ENCODE data around the gene THRA.
A peak's percentile ranks its signal among the peaks of the same experiment; 100 is the strongest.

Gene THRA

DNA sequence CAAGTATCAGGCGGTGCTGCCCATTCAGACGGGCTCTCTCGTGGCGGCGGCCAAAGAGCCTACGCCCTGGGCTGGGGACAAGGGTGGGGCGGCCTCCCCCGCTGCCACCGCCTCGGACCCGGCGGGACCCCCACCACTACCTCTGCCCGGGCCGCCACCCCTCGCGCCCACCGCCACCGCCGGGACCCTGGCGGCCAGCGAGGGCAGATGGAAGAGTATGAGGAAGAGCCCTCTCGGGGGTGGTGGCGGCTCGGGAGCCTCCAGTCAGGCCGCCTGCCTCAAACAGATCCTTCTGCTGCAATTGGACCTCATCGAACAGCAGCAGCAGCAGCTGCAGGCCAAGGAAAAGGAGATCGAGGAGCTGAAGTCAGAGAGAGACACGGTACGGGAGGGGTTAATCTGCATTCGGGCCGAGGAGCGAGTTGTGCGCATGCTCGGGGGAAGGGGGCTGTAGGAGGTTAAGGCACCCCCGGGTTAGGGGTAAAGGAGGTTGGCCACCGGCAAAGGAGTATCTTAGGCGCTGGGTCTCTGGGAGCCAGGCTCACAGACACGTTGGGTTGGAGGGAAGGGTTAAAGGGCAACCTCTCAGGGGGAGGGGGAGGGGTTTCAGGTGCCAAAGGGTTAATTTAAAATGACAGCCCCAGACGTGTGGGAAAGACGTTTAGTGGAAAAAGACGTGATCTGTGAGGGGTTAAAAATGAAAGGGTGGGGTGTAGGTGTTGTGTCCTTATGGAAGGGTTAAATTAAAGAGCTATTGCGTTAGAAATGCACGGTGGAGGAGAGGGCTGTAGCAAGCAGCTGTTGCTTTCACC is 60.4 kb downstream of the THRA start:
- Histone ChIP-seq H3K4me1 (peaks cover 0 to 35% (median 26%) of the 10 kb centered on the region in 4 donors), H3K9me3 (no peaks in the 10 kb centered on the region), H3K36me3 (peaks cover 20 to 22% (median 22%) of the 10 kb centered on the region in 3 donors), H3K27ac (peak overlapping the region; percentile 97 to 98), H3K27me3 (no peaks in the 10 kb centered on the region), H3K4me3 (peak overlapping the region; percentile 97 to 99)
- TF ChIP-seq, protein P1, sequence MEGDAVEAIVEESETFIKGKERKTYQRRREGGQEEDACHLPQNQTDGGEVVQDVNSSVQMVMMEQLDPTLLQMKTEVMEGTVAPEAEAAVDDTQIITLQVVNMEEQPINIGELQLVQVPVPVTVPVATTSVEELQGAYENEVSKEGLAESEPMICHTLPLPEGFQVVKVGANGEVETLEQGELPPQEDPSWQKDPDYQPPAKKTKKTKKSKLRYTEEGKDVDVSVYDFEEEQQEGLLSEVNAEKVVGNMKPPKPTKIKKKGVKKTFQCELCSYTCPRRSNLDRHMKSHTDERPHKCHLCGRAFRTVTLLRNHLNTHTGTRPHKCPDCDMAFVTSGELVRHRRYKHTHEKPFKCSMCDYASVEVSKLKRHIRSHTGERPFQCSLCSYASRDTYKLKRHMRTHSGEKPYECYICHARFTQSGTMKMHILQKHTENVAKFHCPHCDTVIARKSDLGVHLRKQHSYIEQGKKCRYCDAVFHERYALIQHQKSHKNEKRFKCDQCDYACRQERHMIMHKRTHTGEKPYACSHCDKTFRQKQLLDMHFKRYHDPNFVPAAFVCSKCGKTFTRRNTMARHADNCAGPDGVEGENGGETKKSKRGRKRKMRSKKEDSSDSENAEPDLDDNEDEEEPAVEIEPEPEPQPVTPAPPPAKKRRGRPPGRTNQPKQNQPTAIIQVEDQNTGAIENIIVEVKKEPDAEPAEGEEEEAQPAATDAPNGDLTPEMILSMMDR (IDR thresholded peaks at IDR 0.05), result peak in 1 of 2 experiments; percentile 14
- intact Hi-C loops (cut with DNase I; ENCODE audit: low total_unique reads), result no loop called here
- DNase-seq, result no peak

GRCh38 chr17:40123811-40124114 is 61.0 kb downstream of the THRA start:
- no peak for DNase-seq

DNA sequence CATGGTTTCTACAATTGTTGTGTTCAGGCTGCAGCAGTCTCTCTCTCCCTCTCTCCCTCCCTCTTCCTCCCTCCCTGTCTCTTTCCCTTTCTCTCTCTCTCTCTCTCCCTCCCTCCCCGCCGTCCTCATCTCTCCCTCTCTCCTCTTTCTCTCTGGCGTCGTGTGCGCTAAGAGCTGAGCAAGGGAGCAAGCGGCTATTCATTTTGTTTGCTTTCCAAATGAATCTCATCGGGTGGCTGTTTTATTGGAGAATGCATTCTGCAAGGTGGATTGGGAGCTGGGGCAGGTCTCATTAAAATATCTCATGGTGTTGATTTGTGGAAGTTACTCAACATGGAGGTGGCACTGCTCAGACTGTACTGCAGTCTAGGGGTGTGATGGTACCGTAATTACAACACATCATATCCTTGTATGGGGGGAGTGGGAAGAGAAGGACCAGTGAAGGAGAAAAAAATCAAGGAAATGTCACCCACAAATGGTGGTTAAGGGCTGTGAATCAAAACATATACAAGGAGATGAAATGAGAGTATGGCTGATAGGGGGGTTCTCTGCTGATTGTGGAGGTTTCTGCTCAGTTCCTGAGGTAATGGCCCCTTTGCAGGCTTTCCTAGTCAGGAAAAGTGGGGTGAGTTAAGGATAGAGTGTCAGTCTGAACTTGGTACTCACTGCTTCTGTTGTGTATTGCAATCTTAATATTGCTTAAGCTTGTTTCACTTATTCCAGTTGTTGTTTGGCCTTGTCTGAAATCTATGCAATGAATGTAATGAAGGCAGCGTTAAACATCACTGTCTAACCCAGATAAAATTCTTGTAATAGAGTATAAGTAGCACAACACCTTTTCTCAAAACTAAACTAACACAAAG is 61.7 kb downstream of the THRA start:
- no peak for DNase-seq
- H3K4me1 ChIP-seq, result peaks cover 0 to 35% (median 25%) of the 10 kb centered on the region in 4 donors
- H3K9me3 ChIP-seq, result no peaks in the 10 kb centered on the region
- H3K36me3 ChIP-seq, result peaks cover 32 to 35% (median 35%) of the 10 kb centered on the region in 3 donors
- TF ChIP-seq, protein P1 (IDR thresholded peaks at IDR 0.05), result no peak
- H3K4me3 ChIP-seq, result peak overlapping the region; percentile 97 to 99
- no peaks in the 10 kb centered on the region for H3K27me3 ChIP-seq
- peak overlapping the region; percentile 97 to 98 for H3K27ac ChIP-seq
- intact Hi-C loops (cut with DNase I; ENCODE audit: low total_unique reads), result no loop called here

More at GRCh38 chr17:40123811-40124114, 61.0 kb downstream of the THRA start:
- Histone ChIP-seq H3K4me3 (peak overlapping the region; percentile 97 to 99), H3K27me3 (no peaks in the 10 kb centered on the region), H3K36me3 (peaks cover 24 to 27% (median 27%) of the 10 kb centered on the region in 3 donors), H3K4me1 (peaks cover 0 to 35% (median 26%) of the 10 kb centered on the region in 4 donors), H3K27ac (peak overlapping the region; percentile 97 to 98), H3K9me3 (no peaks in the 10 kb centered on the region)
- TF ChIP-seq, protein P1 (IDR thresholded peaks at IDR 0.05), result no peak
- intact Hi-C loops (cut with DNase I; ENCODE audit: low total_unique reads), result no loop called here

GRCh38 chr17:40129498-40129897 is 66.7 kb downstream of the THRA start:
- TF ChIP-seq, protein P1 (IDR thresholded peaks at IDR 0.05), result no peak
- Histone ChIP-seq H3K27me3 (no peaks in the 10 kb centered on the region), H3K36me3 (peaks cover 80 to 83% (median 81%) of the 10 kb centered on the region in 3 donors), H3K27ac (no peak overlapping the region), H3K4me3 (no peak overlapping the region), H3K4me1 (peaks cover 0 to 15% (median 11%) of the 10 kb centered on the region in 4 donors), H3K9me3 (no peaks in the 10 kb centered on the region)
- intact Hi-C loops (cut with DNase I; ENCODE audit: low total_unique reads), result no loop called here
- DNase-seq, result no peak

- no peak overlapping the region for H3K4me3 ChIP-seq
- no peaks in the 10 kb centered on the region for H3K9me3 ChIP-seq
- H3K27ac ChIP-seq, result peak overlapping the region in 1 of 2 donors; percentile 4
- peak in 1 of 2 donors; percentile 60 for DNase-seq
- peaks cover 0 to 5% (median 2%) of the 10 kb centered on the region in 4 donors for H3K4me1 ChIP-seq
- TF ChIP-seq, protein P1 (IDR thresholded peaks at IDR 0.05), result no peak
- H3K36me3 ChIP-seq, result peaks cover 90 to 93% (median 91%) of the 10 kb centered on the region in 3 donors
- no peaks in the 10 kb centered on the region for H3K27me3 ChIP-seq
- intact Hi-C loops (cut with DNase I; ENCODE audit: low total_unique reads), result no loop called here
Observed at GRCh38 chr17:40130352-40131042, 67.7 kb downstream of the THRA start.

All from tibial artery (tissue), 4 donors.